Esophagus squamous epithelium (tissue), 4 donors: ENCODE results near the gene CSTPP1.

Experiments
- CTCF ChIP-seq, 6 experiments: fragments of 450-650 bp in 4 of 6; fragments of 200-600 bp in 2 of 6; sonication (generic) in 2 of 6; IDR thresholded peaks; one replicate each; pipeline ENCODE4 v1.5.1; 2016 to 2019; ENCODE audit warnings: antibody characterized with exemption in 6 of 6, mild to moderate bottlenecking in 4 of 6, moderate library complexity in 4 of 6
- POLR2A ChIP-seq, 4 donors: fragments of 450-650 bp; IDR thresholded peaks; one replicate each; pipeline ENCODE4 v1.6.1; 2017; ENCODE audit warnings: antibody characterized with exemption in 4 of 4, mild to moderate bottlenecking in 4 of 4, moderate library complexity in 3 of 4

GRCh38 chr11:47162426-47162825 lies 225.9 kb downstream of the CSTPP1 start:
- TF ChIP-seq CTCF (IDR thresholded peaks at IDR 0.05) = no peak
- no peak for TF ChIP-seq POLR2A (IDR thresholded peaks at IDR 0.05)
